HepG2 (cell line): ENCODE results near the gene TCF7L2. TPM values are rescaled to one million over a fixed set of nuclear protein-coding genes. Genes with fewer than 3 reads are reported as not detected.

Experiments used
- ATAC-seq: fragments of 200-7000 bp; cut with Tn5 transposase; 3 replicates; pipeline ENCODE4 v1.9.1; 2020; ENCODE audit warnings: mild to moderate bottlenecking, moderate library complexity
- BruUV-seq: library from RNA; stranded (reverse); fragments of 400-500 nt; replicated peaks from 2 replicates; lab custom pipeline; 2021; lab: Mats Ljungman, UMichigan
- CTCF ChIA-PET: fragments of 300-600 bp; formaldehyde crosslinking; extraction: SDS; loops from one replicate; lab custom pipeline; 2021; ENCODE audit warnings: low total read pairs, inconsistent platforms, low intra/inter-chr PET ratio; lab: Yijun Ruan, JAX
- POLR2A ChIA-PET: fragments of 350-600 bp; sonication (Branson Sonifier 250); formaldehyde crosslinking; loops from one replicate; lab custom pipeline; 2020; ENCODE audit warnings: antibody characterized with exemption, inconsistent platforms; lab: Yijun Ruan, JAX
- DNase-seq: peaks from one replicate; pipeline ENCODE4 v3.0.0-alpha.2; 2015; ENCODE audit warnings: low spot score
- FAIRE-seq: peaks from 3 replicates; lab custom pipeline; 2011; peaks lifted over from hg19 to GRCh38; lab: Jason Lieb, UNC
- H2AFZ ChIP-seq: one replicate; pipeline ENCODE4 v1.6.1; 2011; ENCODE audit warnings: low read length, inconsistent platforms
- H3K27ac ChIP-seq: fragments of 300-600 bp; 3 replicates; pipeline ENCODE4 v1.8.0; 2011; ENCODE audit warnings: mixed run types, mild to moderate bottlenecking, mixed read lengths, low read length, inconsistent platforms; ENCODE audit not compliant: insufficient read depth; ENCODE audit errors: extremely low read length
- H3K27me3 ChIP-seq, 2 experiments: fragments of 200-600 bp in 1 of 2; 2 replicates in 1 of 2; 3 replicates in 1 of 2; pipeline versions ENCODE4 v1.6.0 to v1.8.0; 2011; ENCODE audit warnings: low read length in 2 of 2, mild to moderate bottlenecking in 2 of 2, moderate library complexity in 2 of 2, inconsistent platforms in 1 of 2; ENCODE audit not compliant: insufficient read depth in 2 of 2, control insufficient read depth in 1 of 2
- H3K36me3 ChIP-seq, 2 experiments: fragments of 200-600 bp in 1 of 2; replicated peaks in 1 of 2; 2 replicates in 1 of 2; 3 replicates in 1 of 2; pipeline versions ENCODE4 v1.5.1 to v1.8.0; 2011; ENCODE audit warnings: low read length in 2 of 2, inconsistent platforms in 1 of 2; ENCODE audit not compliant: insufficient read depth in 2 of 2, control insufficient read depth in 1 of 2
- H3K4me1 ChIP-seq: 2 replicates; pipeline ENCODE4 v1.5.1; 2012; ENCODE audit warnings: low read length, inconsistent platforms; ENCODE audit not compliant: insufficient read depth
- H3K4me2 ChIP-seq: 2 replicates; pipeline ENCODE4 v1.6.0; 2011; ENCODE audit warnings: low read depth, low read length, inconsistent platforms
- H3K4me3 ChIP-seq, 3 experiments: fragments of 200-600 bp in 1 of 3; sonication (generic), shearing (Covaris generic) in 1 of 3; replicated peaks in 1 of 3; 2 replicates each; pipeline ENCODE4 v1.5.1; 2011 to 2016; ENCODE audit warnings: low read length in 3 of 3, inconsistent platforms in 2 of 3, low read depth in 2 of 3, mild to moderate bottlenecking in 2 of 3, control low read depth in 1 of 3, mixed read lengths in 1 of 3; ENCODE audit not compliant: insufficient read depth in 1 of 3
- H3K79me2 ChIP-seq: one replicate; pipeline ENCODE4 v1.6.1; 2011; ENCODE audit warnings: low read length, inconsistent platforms; ENCODE audit not compliant: insufficient read depth
- H3K9ac ChIP-seq: 2 replicates; pipeline ENCODE4 v1.6.0; 2011; ENCODE audit warnings: mild to moderate bottlenecking, low read depth, low read length, inconsistent platforms; ENCODE audit not compliant: insufficient read depth
- H3K9me3 ChIP-seq: 2 replicates; pipeline ENCODE4 v1.5.1; 2012; ENCODE audit warnings: mild to moderate bottlenecking, low read length
- H4K20me1 ChIP-seq: 2 replicates; pipeline ENCODE4 v1.6.0; 2011; ENCODE audit warnings: inconsistent platforms, mild to moderate bottlenecking, low read length, moderate library complexity; ENCODE audit not compliant: insufficient read depth
- CHD2 ChIP-seq: IDR thresholded peaks from 2 replicates; pipeline ENCODE4 v1.6.1; 2011; ENCODE audit warnings: low read depth, low read length, improper control_type of control experiment
- CTCF ChIP-seq: sonication (generic); formaldehyde crosslinking; IDR thresholded peaks from 2 replicates; pipeline ENCODE4 v1.5.0; 2020; ENCODE audit warnings: mild to moderate bottlenecking, missing genetic modification reagents, moderate library complexity
- JUNB ChIP-seq: sonication (generic); formaldehyde crosslinking; IDR thresholded peaks from 2 replicates; pipeline ENCODE4 v1.8.0; 2022; ENCODE audit warnings: missing genetic modification reagents, mild to moderate bottlenecking, borderline replicate concordance
- KIAA2018 ChIP-seq: sonication (generic); formaldehyde crosslinking; IDR thresholded peaks from 2 replicates; pipeline ENCODE4 v1.5.0; 2020; ENCODE audit warnings: mild to moderate bottlenecking, missing genetic modification reagents, borderline replicate concordance
- PCBP1 ChIP-seq: fragments of 200-400 bp; formaldehyde crosslinking; IDR thresholded peaks from 2 replicates; pipeline ENCODE4 v1.6.1; 2017; ENCODE audit warnings: mild to moderate bottlenecking, low read depth, low read length, borderline replicate concordance
- SPEN ChIP-seq: sonication (generic); formaldehyde crosslinking; IDR thresholded peaks from 2 replicates; pipeline ENCODE4 v1.5.1; 2020; ENCODE audit warnings: low read depth, mild to moderate bottlenecking, missing genetic modification reagents
- SRSF9 ChIP-seq: fragments of 200-400 bp; formaldehyde crosslinking; IDR thresholded peaks from 2 replicates; pipeline ENCODE4 v1.6.1; 2018; ENCODE audit warnings: borderline replicate concordance, mild to moderate bottlenecking, low read depth, low read length; ENCODE audit not compliant: insufficient read depth, poor library complexity, severe bottlenecking
- ZBTB43 ChIP-seq: sonication (generic); formaldehyde crosslinking; conservative IDR thresholded peaks from 2 replicates; pipeline ENCODE4 v1.4.0; 2020; ENCODE audit warnings: missing genetic modification reagents
- ZNF232 ChIP-seq: sonication (generic); formaldehyde crosslinking; IDR thresholded peaks from 2 replicates; pipeline ENCODE4 v1.4.0; 2020; ENCODE audit warnings: missing genetic modification reagents, borderline replicate concordance
- ZNF383 ChIP-seq: sonication (generic); formaldehyde crosslinking; IDR thresholded peaks from 2 replicates; pipeline ENCODE4 v1.4.0; 2020; ENCODE audit warnings: missing genetic modification reagents, mild to moderate bottlenecking, borderline replicate concordance
- ZNF776 ChIP-seq: sonication (generic); formaldehyde crosslinking; IDR thresholded peaks from 2 replicates; pipeline ENCODE4 v1.4.0; 2020; ENCODE audit warnings: mild to moderate bottlenecking, missing genetic modification reagents
- WGBS: methylation state at CpG from one replicate; pipeline ENCODE4 v1.1.6; 2017; ENCODE audit warnings: low lambda C conversion rate; 5-methylcytosine and 5-hydroxymethylcytosine counted together
- in situ Hi-C: cut with HindIII; loops from 2 replicates; pipeline ENCODE4 v1.10.0; 2017; ENCODE audit warnings: low pct_unique_long_range_greater_than_20kb; ENCODE audit not compliant: extremely low pct_ligation_motif_present
- intact Hi-C: fragments of 100-400 bp; cut with micrococcal nuclease; formaldehyde crosslinking; loops from one replicate; pipeline ENCODE4 v1.10.0; 2022; ENCODE audit not compliant: unreplicated experiment
- polyA plus RNA-seq, 8 experiments: library from polyadenylated mRNA; depleted of rRNA in 3 of 8; stranded (reverse) in 7 of 8; unstranded in 1 of 8; fragments of >200 nt; fragmentation: Illumina TruSeq in 4 of 8; extraction: Trizol in 4 of 8; gene quantifications; 2 replicates each; pipeline versions ENCODE4 v1.2.1 to v1.2.3, GENCODE V29; 2011 to 2016; ENCODE audit warnings: low read depth in 4 of 8, missing spikeins in 1 of 8, mixed read lengths in 1 of 8; ENCODE audit not compliant: insufficient read depth in 1 of 8
- total RNA-seq, 5 experiments: library from RNA; depleted of rRNA; stranded (reverse); fragments of >200 nt; fragmentation: Illumina TruSeq; extraction: Trizol; gene quantifications; 2 replicates each; pipeline ENCODE4 v1.2.3, GENCODE V29; 2016; ENCODE audit warnings: low read depth in 1 of 5

TCF7L2 gene
- total and polyA plus RNA-seq, 2 of the 13 experiments (the other 11 are each of a cell fraction or from before 2014, with no cell fraction given) = 3.9 to 13.7 TPM

- TF ChIP-seq CTCF (CRISPR knock-in tag) = peak; percentile 12; the same call in 1 of the 2 replicates
Observed at GRCh38 chr10:113202011-113202410, 252.0 kb downstream of the TCF7L2 start (continued).

GRCh38 chr10:113207924-113208323 is 257.9 kb downstream of the TCF7L2 start:
- H3K4me1 ChIP-seq = no peaks in the 10 kb centered on the region
- WGBS = 8% methylated on average over 1 of the region's 1 CpG
- no peak overlapping the region for H3K27ac ChIP-seq
- in situ Hi-C loops (no loop called here), intact Hi-C loops (no loop called here)
- no peaks in the 10 kb centered on the region for H3K27me3 ChIP-seq
- TF ChIP-seq ZNF232 (CRISPR knock-in tag) (no peak), ZNF383 (no peak), KIAA2018 (CRISPR knock-in tag) (no peak), SRSF9 (no peak), ZBTB43 (no peak), PCBP1 (no peak), SPEN (no peak), ZNF776 (CRISPR knock-in tag) (no peak), JUNB (CRISPR knock-in tag) (no peak), CHD2 (no peak)
- H3K79me2 ChIP-seq = no peaks in the 10 kb centered on the region
- ATAC-seq (no peak), FAIRE-seq (no peak), DNase-seq (no peak)
- POLR2A ChIA-PET = no interaction called here
- no peak overlapping the region for H3K4me3 ChIP-seq
- peaks cover 21% of the 10 kb centered on the region for H3K9me3 ChIP-seq
- CTCF ChIA-PET = no interaction called here
- BruUV-seq = no TSS peak
- H3K9ac ChIP-seq = no peak overlapping the region
- H2AFZ ChIP-seq = no peak overlapping the region
- H3K36me3 ChIP-seq = no peaks in the 10 kb centered on the region
- no peaks in the 10 kb centered on the region for H4K20me1 ChIP-seq
- H3K4me2 ChIP-seq = no peak overlapping the region
